Umbilical cord (tissue), 1 donor: ENCODE results near the gene CENPC. TPM values are rescaled to one million over a fixed set of nuclear protein-coding genes. Genes with fewer than 3 reads are reported as not detected.

Experiments
- total RNA-seq: library from RNA; depleted of rRNA; stranded (reverse); fragments of >200 nt; gene quantifications from one replicate; pipeline ENCODE4 v1.2.3, GENCODE V29; 2014; ENCODE audit warnings: low replicate concordance; ENCODE audit not compliant: insufficient read depth

The CENPC gene
- total RNA-seq, 1 donor from 2014 or later, result 20.5 TPM

Other genes with a start within 250 kb of the CENPC start
- gene STAP1, start 13.2 kb upstream of the CENPC start, total RNA-seq, result 5.5 TPM
- gene UBA6, start 155.7 kb upstream of the CENPC start, total RNA-seq, result 50.6 TPM
- 4.6 TPM for gene GNRHR, start 208.9 kb upstream of the CENPC start, total RNA-seq